Measurements from ENCODE around the gene AGRN. TPM values are rescaled to one million over a fixed set of nuclear protein-coding genes. Genes with fewer than 3 reads are reported as not detected.

AGRN gene
- total RNA-seq, 1 experiment from 2014 or later = 184 TPM

DNA sequence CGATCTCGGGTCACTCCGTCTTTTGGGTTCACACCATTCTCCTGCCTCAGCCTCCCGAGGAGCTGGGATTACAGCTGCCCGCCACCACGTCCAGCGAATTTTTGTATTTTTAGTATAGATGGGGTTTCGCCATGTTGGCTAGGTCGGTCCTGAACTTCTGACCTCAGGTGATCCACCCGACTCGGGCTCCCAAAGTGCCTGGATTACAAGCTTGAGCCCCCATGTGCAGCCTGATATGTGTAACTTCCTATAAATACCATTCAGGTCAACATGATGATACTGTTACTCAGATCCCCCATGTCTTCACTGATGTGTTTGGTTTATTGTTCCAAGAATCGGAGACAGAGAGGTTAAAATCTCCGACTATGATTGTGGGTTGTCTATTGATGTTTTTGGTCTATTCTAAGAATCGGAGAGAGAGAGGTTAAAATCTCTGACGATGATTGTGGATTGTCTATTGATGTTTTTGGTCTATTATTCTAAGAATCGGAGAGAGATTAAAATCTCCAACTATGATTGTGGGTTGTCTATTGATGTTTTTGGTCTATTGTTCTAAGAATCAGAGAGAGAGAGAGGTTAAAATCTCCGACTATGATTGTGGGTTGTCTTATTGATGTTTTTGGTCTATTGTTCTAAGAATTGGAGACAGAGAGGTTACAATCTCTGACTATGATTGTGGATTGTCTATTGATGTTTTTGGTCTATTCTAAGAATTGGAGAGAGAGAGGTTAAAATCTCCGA is 78.9 kb downstream of the AGRN start (continued):
- TF ChIP-seq MXD4 (CRISPR knock-in tag; IDR thresholded peaks at IDR 0.05; ENCODE audit: borderline replicate concordance) = no peak
- TF ChIP-seq FOXP4 (CRISPR knock-in tag; IDR thresholded peaks at IDR 0.05) = no peak
- TF ChIP-seq OVOL2 (CRISPR knock-in tag; IDR thresholded peaks at IDR 0.05; ENCODE audit: borderline replicate concordance) = no peak
- no peak for TF ChIP-seq NR1H2 (CRISPR knock-in tag; IDR thresholded peaks at IDR 0.05)

- ATAC-seq (no peak), DNase-seq (ENCODE audit: low spot score) (no peak)
- Mint-ChIP-seq H3K27ac (no peak overlapping the region), H3K4me3 (no peak overlapping the region), H3K36me3 (peaks cover 29% of the 10 kb centered on the region), H3K4me1 (no peaks in the 10 kb centered on the region), H3K9me3 (peaks cover 47% of the 10 kb centered on the region), H3K27me3 (ENCODE audit: low read depth) (peaks cover 34% of the 10 kb centered on the region)
- ChIA-PET CTCF (no interaction called here), POLR2A (no interaction called here)
- no peak for TF ChIP-seq ARID4B (CRISPR knock-in tag; IDR thresholded peaks at IDR 0.05; ENCODE audit: borderline replicate concordance)
Measured at GRCh38 chr1:1099506-1100183, 79.7 kb downstream of the AGRN start.

- Mint-ChIP-seq H3K4me1 (no peaks in the 10 kb centered on the region), H3K4me3 (no peak overlapping the region), H3K27ac (no peak overlapping the region), H3K27me3 (ENCODE audit: low read depth) (peaks cover 29% of the 10 kb centered on the region), H3K36me3 (peaks cover 32% of the 10 kb centered on the region), H3K9me3 (peaks cover 41% of the 10 kb centered on the region)
- DNase-seq (ENCODE audit: low spot score) = no peak
- CTCF ChIA-PET = no interaction called here
- POLR2A ChIA-PET = no interaction called here
- no peak for TF ChIP-seq CBFB (CRISPR knock-in tag; IDR thresholded peaks at IDR 0.05; ENCODE audit: low read depth)
- no peak for TF ChIP-seq ZNF121 (CRISPR knock-in tag; IDR thresholded peaks at IDR 0.05)
- no peak for ATAC-seq
Measured at GRCh38 chr1:1100296-1100695, 80.4 kb downstream of the AGRN start.

DNA sequence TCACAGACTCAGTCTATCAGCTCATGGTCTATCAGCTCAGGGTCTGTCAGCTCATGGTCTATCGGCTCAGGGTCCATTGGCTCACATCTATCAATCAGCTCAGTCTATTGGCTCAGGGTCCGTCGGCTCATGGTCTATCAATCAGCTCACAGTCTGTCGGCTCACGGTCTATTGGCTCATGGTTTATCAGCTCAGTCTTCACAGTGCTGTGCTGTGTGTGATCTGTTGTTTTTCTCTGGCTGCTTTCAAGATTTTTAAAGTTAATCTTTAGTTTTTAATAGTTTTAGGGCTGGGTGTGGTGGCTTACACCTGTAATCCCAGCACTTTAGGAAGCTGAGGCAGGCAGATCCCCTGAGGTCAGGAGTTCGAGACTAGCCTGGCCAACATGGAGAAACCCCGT is 81.6 kb downstream of the AGRN start:
- no peak for ATAC-seq
- H3K9me3 Mint-ChIP-seq = peaks cover 44% of the 10 kb centered on the region
- no peak overlapping the region for H3K27ac Mint-ChIP-seq
- peaks cover 36% of the 10 kb centered on the region for H3K36me3 Mint-ChIP-seq
- H3K4me1 Mint-ChIP-seq = no peaks in the 10 kb centered on the region
- no peak for DNase-seq (ENCODE audit: low spot score)
- H3K27me3 Mint-ChIP-seq (ENCODE audit: low read depth) = peaks cover 36% of the 10 kb centered on the region
- no peak overlapping the region for H3K4me3 Mint-ChIP-seq
- ChIA-PET CTCF (interaction anchor here (0.7 kb wide), 1 partner anchor 37 kb away, joined by 3 read pairs; no protein-coding TSS in a partner anchor), POLR2A (no interaction called here)
- TF ChIP-seq GTF2I (CRISPR knock-in tag; conservative IDR thresholded peaks at IDR 0.05) (no peak), NR3C1 (CRISPR knock-in tag; conservative IDR thresholded peaks at IDR 0.05; ENCODE audit: low read depth) (no peak), ARID4B (CRISPR knock-in tag; IDR thresholded peaks at IDR 0.05; ENCODE audit: borderline replicate concordance) (no peak), ZNF138 (CRISPR knock-in tag; conservative IDR thresholded peaks at IDR 0.05) (no peak), TEAD1 (CRISPR knock-in tag; IDR thresholded peaks at IDR 0.05) (no peak), TEAD4 (CRISPR knock-in tag; IDR thresholded peaks at IDR 0.05) (no peak), ZNF263 (CRISPR knock-in tag; IDR thresholded peaks at IDR 0.05; ENCODE audit: low read depth) (no peak), MAX (CRISPR knock-in tag; IDR thresholded peaks at IDR 0.05) (no peak), HMGA2 (CRISPR knock-in tag; IDR thresholded peaks at IDR 0.05) (no peak)
- TF ChIP-seq, protein P1, sequence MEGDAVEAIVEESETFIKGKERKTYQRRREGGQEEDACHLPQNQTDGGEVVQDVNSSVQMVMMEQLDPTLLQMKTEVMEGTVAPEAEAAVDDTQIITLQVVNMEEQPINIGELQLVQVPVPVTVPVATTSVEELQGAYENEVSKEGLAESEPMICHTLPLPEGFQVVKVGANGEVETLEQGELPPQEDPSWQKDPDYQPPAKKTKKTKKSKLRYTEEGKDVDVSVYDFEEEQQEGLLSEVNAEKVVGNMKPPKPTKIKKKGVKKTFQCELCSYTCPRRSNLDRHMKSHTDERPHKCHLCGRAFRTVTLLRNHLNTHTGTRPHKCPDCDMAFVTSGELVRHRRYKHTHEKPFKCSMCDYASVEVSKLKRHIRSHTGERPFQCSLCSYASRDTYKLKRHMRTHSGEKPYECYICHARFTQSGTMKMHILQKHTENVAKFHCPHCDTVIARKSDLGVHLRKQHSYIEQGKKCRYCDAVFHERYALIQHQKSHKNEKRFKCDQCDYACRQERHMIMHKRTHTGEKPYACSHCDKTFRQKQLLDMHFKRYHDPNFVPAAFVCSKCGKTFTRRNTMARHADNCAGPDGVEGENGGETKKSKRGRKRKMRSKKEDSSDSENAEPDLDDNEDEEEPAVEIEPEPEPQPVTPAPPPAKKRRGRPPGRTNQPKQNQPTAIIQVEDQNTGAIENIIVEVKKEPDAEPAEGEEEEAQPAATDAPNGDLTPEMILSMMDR (IDR thresholded peaks at IDR 0.05) = no peak

Measured in WTC11 (cell line).